SIG-M5 (cell line): ENCODE measurements around the gene NTRK3.

ENCODE experiments used
- DNase-seq: peaks from one replicate; lab custom pipeline; 2025; lab: John Stamatoyannopoulos, UW

Gene NTRK3

DNA sequence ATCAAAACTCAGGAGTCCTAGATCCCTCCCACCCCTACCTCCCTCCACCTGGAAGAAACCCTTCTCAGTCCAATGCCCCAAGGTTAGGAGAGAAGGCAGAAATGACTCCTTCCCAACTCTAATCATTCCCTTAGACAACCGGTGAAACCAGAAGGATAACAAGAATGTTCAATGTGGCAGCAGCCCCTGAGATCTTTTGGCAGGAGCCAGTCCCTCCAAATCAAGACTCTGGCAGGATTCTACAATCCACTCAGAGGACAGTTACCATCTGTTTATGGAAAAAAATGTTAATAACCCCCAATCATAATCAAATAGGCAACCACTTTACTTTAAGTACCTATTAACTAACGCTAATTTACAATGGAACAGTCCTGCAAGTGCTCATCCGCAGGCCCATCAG, 136.5 kb downstream of the NTRK3 start:
- no peak for DNase-seq

DNA sequence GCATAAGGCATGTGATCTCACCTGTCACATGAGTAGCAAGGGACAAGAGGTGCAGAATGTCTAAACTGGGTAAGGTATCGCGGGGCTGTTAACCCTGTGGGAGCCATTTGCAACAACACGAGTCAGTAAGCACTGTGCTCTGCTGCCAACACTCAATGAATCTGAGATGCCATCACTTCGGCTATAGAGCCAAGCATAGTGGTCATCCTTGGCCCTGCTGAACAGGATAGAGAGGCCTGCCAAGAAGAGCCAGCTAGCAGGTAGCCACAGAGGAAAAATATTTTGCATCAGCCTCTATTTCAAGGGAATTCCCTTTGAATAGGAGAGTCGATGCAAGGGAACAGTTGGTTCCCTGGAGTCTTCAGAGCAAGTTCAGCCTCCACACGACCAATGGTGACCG, 137.8 kb downstream of the NTRK3 start:
- DNase-seq, result no peak

DNA sequence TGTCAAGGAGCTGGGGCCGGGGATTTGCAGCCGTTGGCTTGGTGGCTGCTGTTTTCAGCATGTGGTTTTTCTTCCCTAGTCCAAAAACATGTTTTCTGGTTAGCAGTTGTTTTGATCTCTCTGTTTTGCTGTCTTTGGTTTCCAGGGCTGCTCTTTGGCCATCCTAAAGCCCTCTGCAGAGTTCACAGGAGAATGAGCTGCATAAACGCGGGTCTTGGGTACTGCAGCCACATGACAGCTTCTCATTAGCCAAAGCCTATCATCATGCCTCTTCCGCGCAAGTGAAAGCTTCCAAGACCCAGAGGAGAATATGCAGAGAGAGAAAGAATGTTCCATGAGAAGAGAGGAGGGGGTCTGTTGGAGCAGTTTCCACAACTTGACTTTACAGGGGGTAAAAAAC, 138.5 kb downstream of the NTRK3 start:
- DNase-seq, result no peak

DNA sequence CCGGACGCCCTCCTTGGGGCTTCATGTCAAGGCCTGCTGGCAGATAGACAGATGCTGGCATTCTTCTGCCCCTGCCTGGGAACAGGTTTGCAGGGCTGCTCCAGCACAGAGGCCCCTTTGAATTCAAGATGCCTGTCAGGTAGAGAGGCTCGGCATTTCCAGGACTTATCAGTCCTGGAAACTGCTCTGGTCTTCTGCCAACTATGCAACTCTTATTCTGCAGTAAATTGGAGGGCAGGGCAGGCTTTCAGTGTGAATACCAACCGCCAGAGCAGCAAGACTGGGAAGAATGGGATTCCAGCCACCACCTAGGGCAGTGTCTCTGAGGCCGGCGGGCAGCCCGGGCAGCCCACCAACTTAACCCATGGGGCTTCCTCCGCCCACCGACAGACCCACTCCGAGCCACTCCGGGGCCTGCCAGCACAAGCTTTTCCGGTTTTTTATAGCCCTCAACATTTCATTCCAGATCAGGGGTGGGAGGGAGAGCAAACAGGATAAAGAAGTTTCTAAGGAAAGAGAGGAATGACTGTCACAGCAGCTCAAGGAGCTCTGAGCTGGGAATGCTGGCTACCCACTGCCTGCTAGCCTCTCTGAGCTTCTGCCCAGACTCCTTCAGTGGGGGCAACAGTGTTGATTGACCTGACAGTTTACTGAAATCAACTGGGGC, 140.9 kb downstream of the NTRK3 start:
- DNase-seq, result no peak

DNA sequence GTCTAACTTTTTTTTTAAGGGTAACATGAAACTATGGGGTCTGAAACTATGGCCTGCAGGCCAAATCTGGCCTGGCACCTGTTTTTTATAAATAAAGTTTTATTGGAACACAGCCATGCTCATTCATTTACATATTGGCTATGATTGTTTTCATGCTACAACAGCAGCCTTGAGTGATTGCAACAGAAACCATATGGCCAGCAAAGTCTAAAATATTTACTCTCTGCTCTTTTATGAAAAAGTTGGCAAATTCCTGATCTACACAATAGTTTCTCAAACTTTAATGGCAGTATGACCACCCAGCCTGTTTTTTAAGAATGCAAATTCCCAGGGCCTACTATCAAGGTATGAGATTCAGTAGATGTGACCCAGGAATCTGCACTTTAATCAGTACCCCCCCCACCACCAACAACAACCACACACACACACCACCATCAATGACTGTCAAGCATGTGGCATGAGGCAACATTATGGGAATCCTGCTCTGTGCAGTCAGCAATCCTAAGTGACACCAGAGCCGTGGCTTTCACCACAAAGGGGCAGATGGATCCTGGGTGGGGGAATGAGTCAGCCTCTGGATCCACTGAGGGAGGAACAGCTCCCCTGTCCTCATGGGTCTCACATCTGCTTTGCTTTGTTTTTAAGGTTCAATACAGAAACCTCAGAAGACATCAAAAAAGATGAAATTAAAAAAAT, 142.8 kb downstream of the NTRK3 start:
- DNase-seq, result no peak

DNA sequence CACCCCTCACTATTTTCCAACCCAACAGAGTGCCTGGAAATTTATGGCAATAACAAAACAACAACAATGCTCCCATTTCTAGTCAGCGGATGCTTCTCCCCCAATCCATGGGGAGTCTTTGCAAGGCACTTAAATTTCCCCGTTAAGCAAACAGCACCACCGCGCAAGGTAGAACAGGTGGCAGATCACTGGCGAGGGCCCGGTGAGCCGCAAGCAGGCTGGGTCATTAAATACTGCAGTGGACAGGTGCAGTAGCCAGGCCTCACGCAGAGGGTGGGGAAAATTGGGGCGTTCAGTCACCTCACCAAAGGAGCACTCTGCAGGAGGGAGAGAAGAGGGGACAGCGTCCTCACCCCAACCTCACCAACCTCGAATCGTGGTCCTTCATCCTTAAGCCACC, 147.5 kb downstream of the NTRK3 start:
- DNase-seq, result no peak

DNA sequence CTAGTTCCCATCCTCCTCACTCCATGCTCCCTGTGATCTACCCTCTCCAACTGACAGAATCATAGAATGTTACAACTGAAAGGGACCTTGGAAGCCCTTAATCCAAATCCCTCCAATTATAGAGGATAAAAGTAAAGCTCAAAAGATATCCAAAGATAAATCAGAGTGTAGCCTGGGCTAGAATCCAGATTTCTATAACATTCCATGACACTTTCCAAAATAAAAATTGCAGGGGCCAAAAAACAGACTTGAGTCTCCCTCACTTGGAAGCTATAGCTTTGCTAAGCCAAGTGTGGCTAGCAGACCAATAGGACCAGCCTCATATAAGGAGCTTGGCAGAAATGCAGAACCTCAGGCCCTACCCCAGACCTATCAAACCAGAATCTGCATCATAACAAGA, 148.1 kb downstream of the NTRK3 start:
- no peak for DNase-seq

DNA sequence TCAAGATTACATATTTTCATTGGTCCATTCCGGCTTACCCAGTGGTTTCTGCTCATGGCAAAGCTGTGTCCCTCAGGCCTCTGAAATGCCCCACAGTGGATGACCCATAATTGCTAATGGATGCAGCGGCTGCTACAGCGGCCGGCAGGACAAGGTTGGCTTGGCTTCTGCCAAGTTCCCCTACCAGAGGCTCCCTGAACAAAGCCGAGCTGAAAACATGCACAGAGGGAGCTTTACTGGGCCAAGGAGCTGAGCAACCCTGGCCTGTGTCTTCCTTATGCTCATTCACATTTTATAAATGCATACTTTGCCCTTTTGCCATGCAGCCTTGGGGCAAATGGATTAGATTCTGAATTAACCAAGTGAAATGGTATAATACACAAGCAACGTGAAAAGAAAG, 150.5 kb downstream of the NTRK3 start:
- no peak for DNase-seq

DNA sequence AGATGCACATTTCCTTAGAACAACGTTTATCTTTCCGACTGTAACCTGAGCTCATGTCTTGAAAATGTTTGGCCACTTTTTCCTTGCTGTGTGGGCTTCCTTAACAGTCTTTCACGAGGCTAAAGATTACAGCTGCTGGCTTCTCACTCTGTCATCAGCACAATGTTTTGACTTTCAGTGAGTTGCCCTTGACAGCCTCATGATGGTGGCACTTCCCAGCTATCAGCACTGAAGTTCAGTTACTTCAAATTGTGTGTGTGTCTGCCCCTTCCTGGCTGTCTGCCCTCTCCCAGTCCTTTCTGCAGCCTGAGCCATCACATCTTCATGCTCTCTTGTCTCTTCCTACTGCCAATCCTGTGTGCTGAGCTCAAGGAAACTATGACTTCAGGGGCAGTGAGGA, 152.2 kb downstream of the NTRK3 start:
- no peak for DNase-seq

DNA sequence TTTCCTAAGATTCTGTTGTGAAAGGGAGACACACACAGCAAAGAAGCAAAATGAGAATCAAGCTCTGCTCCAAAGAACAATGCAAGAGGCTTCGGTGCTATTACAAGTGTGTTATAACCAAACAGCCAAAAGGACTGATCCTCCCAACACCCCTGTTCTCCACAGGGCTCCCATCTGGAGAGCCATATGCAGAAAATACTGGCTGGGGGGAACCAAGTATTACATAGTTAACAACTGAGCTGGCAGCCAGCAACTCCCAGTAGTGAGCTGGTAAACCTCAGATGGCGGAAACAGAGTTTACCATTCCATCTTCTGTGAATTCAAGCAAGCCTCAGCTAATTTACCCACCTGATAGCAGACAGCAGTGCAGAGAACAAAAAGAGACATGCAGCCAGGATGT, 156.4 kb downstream of the NTRK3 start:
- DNase-seq, result no peak

DNA sequence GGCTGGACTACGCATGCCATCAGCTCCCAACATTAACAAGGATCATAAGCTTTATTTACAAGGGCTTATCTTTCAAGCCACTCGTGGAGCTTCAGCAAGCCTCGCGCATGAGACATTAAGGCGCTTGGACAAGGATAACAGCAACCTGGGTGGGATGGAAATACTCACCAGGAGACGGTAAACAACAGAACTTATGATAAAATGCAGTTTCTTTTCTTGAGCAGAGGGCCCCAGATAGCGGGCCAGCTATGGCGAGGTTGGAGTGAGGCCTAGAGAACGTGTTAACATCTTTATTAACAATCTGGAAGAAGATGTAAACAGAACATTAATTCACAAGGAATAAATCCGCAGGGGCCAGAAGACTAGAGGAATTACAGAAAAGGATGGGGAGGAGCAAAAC, 158.2 kb downstream of the NTRK3 start:
- no peak for DNase-seq

DNA sequence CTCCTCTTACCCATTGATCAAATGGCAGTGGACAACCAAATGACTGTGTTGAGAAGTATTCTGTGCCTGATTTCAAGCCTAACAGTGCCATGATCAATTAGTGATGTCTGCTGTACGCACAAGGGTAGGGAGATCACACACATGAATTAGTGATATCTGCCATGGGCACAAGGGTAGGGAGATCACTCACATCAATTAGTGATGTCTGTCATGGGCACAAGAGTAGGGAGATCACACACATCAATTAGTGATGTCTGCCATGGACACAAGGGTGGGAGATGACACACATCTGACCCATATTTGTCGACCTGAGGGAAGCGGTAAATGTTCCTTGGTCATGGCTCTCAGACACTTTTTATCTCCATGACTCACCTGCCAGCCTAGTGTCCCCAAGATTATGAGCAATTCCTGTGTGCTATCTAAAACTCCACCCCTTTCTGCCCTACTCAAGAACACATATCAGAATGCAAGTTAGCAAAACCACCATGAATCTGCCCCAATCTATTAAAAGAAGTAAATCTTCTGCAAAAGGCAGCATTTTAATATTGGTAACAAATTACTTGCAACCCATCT, 165.0 kb downstream of the NTRK3 start:
- no peak for DNase-seq

DNA sequence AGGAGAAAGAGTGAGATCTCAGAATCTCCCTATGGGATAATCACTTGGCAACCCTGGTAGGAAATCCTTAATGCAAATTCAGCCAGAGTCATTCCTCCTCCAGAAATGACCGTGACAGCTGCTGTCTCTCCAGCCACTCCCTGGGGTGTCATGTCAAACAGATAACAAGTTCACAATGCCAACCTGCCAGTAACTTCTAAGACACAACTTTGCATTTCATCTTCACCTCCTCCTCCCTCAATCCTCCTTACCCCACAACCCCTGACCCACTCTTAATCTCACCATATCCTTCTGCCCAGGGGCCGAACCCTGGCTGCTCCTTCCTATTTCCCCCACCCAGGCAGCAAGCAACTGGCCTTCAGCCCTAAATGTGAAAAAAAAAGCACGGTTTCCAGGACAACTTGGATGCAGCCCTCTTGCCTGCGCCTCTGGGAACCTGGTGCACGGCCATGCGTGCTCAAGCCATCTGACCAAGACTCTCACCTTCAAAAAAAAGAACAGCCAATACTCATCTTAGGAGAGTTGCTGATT, 166.0 kb downstream of the NTRK3 start:
- no peak for DNase-seq

DNA sequence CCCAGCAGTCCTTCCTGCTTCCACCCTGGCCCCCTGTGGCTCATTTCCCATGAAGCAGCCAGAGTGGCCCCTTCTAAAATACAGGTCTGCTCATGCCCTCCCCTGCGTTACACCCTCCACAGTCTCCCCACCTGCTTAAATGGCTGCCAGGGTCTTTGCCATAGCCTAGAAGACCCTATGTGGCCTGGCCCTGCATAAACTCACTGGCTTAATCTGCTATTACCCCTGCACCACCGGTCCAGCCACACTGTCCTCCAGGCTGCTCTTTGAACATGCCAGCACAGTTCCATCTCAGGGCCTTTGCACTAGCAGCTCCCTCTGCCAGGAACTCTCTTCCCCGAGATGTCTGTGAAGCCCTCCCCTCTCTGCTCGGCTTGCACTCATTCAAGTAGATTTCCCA, 166.8 kb downstream of the NTRK3 start:
- no peak for DNase-seq

DNA sequence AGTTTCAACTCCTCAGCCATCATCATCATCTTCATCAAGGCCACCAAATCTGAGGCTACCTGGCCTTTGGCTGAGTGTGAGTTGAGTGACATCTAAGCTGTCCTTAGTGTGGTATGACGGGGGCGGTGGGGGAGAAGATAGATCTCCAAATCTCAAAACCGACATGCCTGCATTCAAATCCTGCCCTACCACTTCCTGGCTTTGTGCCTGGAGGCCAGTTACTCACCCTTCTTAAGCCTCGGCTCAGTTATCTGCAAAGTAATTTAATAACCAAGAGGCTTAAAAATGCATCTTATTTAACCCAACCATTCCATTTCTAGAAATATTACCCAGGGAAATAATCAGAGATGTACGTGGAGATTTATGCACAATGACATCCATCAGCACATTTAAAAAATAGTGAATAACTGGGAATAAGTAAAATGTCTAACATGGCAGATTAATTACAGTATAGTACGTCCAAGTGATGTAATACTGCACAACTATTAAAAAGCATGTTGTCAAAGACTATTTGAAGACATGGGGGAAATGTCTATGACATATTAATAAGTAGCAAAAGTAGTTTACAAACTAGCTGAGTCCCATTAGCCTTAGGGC, 167.4 kb downstream of the NTRK3 start:
- no peak for DNase-seq

DNA sequence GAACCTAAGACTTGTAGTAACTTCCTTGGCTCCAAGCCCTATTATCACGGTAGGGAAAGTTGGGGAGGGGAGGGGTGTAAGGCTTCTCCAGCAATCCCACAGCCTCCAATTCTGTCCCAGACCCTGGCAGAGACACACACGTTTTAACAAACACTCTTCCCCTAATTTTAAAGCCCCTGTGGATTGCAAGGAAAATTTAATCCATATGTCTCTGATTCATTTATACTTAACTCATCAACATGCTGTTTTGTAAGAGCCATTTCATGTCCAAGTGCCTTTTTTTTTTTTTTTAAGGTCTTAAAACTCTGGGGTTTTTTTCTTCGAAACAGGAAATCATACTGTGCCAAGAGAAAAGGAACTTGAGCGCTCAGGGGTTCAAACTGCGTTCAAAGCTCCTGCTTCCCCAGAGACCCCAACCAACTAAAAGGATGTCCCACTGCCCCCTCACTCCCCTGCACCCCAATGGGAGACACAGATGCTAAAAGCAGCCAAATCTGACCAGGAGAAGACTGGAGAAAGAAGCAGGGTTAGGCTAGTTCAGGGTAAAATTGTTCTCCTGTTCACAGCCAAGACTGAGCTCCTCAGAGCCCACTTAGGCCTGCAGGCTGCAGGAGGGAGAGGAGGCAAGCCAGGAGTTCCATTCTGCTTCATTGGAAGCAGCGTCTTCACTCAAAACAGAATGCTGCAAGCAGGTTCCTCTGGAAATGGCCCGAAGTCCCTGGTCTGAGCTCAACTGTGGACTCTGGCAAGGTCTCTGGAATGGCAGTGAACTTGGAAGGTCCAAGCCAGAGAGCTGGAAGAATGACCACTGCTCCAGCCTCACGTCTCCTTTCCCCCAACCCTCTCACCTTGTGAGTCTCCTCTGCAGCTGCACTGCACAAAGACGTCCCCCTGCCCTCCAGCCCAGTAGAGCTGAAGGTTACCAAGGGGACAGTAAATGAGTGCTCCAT, 172.5 kb downstream of the NTRK3 start:
- DNase-seq, result no peak

DNA sequence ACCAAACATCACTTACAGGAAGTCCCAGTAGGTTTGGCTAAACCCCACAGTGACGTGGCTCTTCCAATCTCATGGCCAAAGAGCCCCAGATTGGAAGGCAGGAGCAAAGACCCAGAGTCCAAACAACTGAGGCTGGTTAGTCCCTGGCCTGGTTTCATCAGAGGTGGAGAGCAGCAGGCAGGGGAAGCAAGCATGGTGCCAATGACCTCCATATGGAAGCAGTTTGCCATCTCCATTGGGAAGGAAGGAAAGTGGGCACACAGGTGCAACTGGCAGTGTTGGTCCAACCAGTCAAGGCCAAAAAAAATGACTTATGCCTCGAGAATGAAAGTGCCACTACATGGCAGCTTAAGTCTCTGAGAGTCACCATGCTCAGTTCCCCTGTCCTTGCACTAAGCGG, 175.9 kb downstream of the NTRK3 start:
- no peak for DNase-seq

DNA sequence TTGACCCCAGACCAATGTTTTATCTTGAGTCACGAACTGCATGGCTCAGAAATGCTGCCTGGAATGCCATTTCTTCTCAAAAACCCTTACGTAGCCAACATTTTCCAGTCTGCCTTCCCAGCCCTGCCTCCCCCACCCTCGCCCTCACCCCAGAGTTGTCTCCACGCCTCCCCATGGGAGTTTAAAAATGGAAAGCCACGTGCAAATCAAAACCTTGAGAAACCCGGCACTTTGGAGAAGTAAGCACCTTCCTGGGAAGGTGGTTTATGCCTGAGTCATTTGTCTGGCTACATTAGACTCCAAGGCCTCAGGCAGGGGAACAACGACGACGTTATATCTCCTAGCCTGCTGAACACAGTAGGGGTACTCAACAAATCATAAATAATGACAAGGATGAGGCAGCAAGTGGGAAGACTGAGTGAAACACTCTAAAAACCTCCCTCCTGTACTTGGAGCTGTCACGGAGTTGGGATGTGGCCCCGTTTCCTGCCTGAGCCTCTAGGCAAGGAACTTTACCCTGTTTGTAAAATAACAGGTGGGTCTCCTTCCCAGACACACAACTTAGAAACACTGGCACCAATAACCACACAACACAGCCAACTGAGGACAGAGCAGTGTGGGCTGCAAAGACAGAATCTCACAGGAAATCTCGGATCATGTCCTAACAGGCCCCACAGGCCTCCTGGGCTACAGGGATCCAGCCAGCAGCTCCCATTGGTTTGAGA, 179.1 kb downstream of the NTRK3 start:
- DNase-seq, result no peak

DNA sequence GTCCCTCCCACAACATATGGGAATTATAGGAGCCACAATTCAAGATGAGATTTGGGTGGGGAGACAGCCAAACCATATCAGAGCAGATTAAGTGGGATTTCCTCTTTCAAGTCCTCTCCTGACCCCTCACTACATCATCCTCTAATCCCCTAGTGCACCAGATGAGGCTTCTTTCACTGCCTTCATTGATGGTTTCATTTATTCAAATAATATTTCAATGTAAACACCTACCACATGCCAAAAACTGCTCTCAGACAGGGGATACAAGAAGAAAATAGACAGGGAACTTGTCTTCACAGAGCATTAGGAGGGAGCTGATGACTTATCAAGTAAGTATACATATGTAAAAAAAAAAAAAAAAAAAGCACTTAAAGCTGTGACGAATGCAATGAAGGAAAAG, 180.2 kb downstream of the NTRK3 start:
- no peak for DNase-seq

DNA sequence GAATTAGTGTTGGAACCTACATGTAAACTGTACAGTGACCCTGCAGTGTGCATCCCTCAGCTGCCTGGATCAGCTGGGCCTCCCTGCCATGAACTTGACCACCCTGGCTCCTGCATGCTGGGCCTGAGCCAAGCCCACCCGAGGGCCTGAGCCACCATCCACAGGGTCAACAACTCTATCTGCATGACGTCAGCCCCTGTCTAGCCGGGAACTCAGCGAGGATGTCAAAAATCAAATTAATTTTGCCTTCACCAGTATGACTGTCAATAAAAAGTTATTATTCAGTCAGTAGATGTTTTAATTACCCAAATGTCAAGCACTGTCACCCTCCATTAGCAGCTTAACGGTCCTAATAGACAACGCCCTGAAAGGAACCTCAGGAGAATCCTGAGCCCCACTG, 181.4 kb downstream of the NTRK3 start:
- no peak for DNase-seq

DNA sequence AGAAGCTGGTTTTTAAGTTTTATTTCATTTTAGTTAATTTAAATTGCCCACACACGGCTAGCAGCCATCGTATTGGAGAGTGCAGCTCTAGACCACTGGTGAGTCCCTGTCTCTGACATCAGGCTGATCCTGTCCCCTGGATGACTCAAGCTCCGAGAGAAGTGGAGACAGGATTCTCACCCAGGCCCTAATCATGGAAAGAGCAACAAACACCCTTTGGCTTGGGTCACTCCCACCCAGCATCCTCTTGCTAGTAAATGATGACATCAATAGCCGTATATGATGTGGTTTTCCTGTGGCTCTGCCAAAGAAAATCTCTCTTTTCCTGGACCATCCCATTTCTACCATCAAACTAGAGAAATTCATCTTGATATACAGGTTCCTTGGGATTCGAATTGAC, 182.2 kb downstream of the NTRK3 start:
- no peak for DNase-seq

DNA sequence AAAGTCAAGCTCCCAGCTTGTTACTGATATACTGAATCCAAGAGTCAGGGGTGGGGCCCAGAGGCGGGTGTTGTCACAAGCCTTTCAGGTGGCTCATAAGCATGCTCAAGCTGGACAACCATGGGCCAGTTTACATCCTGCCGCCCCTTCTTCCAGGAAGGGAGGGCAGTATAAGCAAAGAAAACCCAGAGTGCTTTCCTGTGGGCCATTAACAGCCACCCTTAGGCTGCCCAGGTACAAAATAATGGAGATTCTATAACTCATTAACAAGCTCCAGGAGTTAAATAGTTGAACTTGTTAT, 183.2 kb downstream of the NTRK3 start:
- DNase-seq, result no peak
